ENCODE results near the gene STEAP3.

STEAP3 gene

DNA sequence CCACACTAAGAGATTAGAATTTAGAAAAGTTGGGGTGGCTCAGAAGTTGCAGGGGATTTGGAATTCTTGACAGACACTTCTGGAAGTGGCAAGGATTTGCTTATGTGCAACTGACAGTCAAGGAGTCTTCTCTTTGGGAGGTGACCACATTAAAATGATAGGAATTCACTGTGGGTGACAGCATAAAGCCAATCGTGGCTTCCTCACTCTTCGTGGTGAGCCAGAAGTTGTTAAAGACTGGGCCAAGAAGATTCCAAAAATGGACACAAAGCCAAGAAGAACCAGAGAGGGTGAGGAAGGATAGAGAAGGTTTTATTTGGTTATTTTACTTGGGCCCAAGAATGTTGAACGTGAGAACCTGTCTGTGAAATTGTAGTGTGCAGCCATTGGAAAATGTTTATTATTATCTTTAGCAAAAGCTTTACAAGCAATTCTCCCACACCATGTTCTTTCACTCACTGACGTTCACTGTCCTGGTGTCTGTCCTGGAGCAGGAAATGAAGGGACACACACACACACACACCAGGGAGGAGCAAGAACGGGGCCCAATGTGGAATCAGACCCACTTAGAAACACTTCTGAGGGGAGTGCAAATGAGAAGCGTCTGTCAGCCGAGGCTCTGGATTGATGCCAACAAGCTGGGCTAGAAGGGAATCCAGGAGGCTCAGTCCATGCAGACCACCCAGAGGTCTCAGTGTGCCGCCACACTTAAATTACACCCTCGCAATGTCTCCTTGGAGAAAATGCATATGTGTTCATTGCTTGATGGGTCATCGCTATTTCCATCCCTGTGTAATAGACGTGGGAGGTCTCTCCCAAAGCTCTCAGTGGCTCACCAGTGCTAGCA is 37.2 kb downstream of the STEAP3 start:
- no peak for TF ChIP-seq CTCF (conservative IDR thresholded peaks at IDR 0.05; ENCODE audit: control insufficient read depth, insufficient read depth, low read depth, low read length)

GRCh38 chr2:119261493-119262225 is 38.0 kb downstream of the STEAP3 start:
- TF ChIP-seq CTCF (conservative IDR thresholded peaks at IDR 0.05; ENCODE audit: control insufficient read depth, insufficient read depth, low read depth, low read length): no peak
- no peak for DNase-seq (ENCODE audit: low read depth)
- H3K4me3 ChIP-seq (ENCODE audit: control insufficient read depth, low read depth, low read length): no peak overlapping the region

More for the DNA sequence above, 37.2 kb downstream of the STEAP3 start:
- no peak overlapping the region for H3K4me3 ChIP-seq (ENCODE audit: control insufficient read depth, low read depth, low read length)
- no peak for DNase-seq (ENCODE audit: low read depth)

- no peak overlapping the region for H3K4me3 ChIP-seq (ENCODE audit: control insufficient read depth, low read depth, low read length)
- TF ChIP-seq CTCF (conservative IDR thresholded peaks at IDR 0.05; ENCODE audit: control insufficient read depth, insufficient read depth, low read depth, low read length): no peak
- no peak for DNase-seq (ENCODE audit: low read depth)
Measured at GRCh38 chr2:119263025-119263424, 39.4 kb downstream of the STEAP3 start.

DNA sequence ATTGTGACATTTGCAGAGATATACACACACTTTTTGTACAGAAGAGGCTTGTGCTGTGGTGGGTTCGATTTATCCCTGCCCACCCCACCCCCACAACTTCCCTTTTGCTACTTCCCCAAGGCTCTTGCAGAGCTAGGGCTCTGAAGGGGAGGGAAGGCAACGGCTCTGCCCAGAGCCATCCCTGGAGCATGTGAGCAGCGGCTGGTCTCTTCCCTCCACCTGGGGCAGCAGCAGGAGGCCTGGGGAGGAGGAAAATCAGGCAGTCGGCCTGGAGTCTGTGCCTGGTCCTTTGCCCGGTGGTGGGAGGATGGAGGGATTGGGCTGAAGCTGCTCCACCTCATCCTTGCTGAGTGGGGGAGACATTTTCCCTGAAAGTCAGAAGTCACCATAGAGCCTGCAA is 40.0 kb downstream of the STEAP3 start:
- no peak for TF ChIP-seq CTCF (conservative IDR thresholded peaks at IDR 0.05; ENCODE audit: control insufficient read depth, insufficient read depth, low read depth, low read length)
- no peak overlapping the region for H3K4me3 ChIP-seq (ENCODE audit: control insufficient read depth, low read depth, low read length)
- DNase-seq (ENCODE audit: low read depth): no peak

DNA sequence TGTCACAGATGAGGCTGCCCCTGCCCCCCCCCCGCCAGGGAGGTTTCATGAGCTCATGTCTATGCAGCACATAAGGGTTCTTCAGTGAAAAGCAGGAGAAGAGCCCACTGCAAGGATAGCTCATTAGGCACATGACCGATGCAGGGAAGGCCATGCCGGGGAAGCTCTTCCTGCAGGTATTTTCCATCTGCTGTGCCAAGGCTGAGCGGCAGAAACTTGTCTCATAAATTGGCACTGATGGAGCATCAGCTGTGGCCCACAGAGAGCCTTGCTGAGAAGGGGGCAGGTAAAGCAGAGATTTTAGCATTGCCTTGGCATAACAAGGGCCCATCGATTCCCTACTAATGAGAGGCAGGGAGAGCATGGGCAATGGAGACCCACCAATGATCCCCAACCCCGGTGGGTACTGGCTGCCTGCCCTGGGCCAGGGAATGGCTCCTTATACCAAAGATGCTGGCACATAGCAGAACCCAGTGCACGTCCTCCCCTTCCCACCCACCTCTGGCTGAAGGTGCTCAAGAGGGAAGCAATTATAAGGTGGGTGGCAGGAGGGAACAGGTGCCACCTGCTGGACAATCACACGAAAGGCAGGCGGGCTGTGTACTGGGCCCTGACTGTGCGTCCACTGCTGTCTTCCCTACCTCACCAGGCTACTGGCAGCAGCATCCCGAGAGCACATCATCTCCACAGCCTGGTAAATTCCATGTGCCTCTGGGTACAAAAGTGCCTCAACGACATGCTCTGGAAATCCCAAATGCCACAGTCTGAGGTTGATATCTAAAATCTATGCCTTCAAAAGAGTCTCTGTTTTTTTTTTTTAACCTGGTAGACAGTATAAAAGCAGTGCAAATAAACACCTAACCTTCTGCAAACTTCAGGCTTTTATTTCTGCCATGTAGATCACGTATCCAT is 41.4 kb downstream of the STEAP3 start:
- H3K4me3 ChIP-seq (ENCODE audit: control insufficient read depth, low read depth, low read length): no peak overlapping the region
- peak; percentile 47 for DNase-seq (ENCODE audit: low read depth)
- peak; percentile 79 for TF ChIP-seq CTCF (conservative IDR thresholded peaks at IDR 0.05; ENCODE audit: control insufficient read depth, insufficient read depth, low read depth, low read length)

GRCh38 chr2:119265693-119266066 is 42.0 kb downstream of the STEAP3 start:
- H3K4me3 ChIP-seq (ENCODE audit: control insufficient read depth, low read depth, low read length): no peak overlapping the region
- DNase-seq (ENCODE audit: low read depth): no peak
- TF ChIP-seq CTCF (conservative IDR thresholded peaks at IDR 0.05; ENCODE audit: control insufficient read depth, insufficient read depth, low read depth, low read length): no peak
